Thoracic aorta (tissue), 2 donors: ENCODE measurements around the gene CMTM1. TPM values are rescaled to one million over a fixed set of nuclear protein-coding genes. Genes with fewer than 3 reads are reported as not detected.
A peak's percentile ranks its signal among the peaks of the same experiment; 100 is the strongest.

Experiments used
- ATAC-seq: fragments of 150-250 bp; one replicate; pipeline ENCODE4 v1.8.0; 2017; ENCODE audit warnings: low read depth; ENCODE audit not compliant: insufficient number of reproducible peaks, low FRiP score
- DNase-seq: peaks from one replicate; pipeline ENCODE4 v3.0.0-alpha.2; 2020; ENCODE audit warnings: low spot score
- H3K27ac ChIP-seq, 2 donors: fragments of 200-600 bp; sonication (generic); 1 replicate in 1 of 2; 2 replicates in 1 of 2; pipeline ENCODE4 v1.5.1; 2016; ENCODE audit warnings: mild to moderate bottlenecking in 2 of 2, moderate library complexity in 2 of 2
- H3K27me3 ChIP-seq: fragments of 200-600 bp; sonication (generic); replicated peaks from 2 replicates; pipeline ENCODE4 v1.6.0; 2016; ENCODE audit warnings: mild to moderate bottlenecking; ENCODE audit not compliant: insufficient read depth
- H3K36me3 ChIP-seq: fragments of 200-600 bp; sonication (generic); one replicate; pipeline ENCODE4 v1.5.1; 2016
- H3K4me1 ChIP-seq, 2 donors: fragments of 200-600 bp; sonication (generic); 1 replicate in 1 of 2; 2 replicates in 1 of 2; pipeline versions ENCODE4 v1.5.1 to v1.6.0; 2016; ENCODE audit warnings: low read depth in 2 of 2, mild to moderate bottlenecking in 1 of 2; ENCODE audit not compliant: control insufficient read depth in 1 of 2
- H3K4me3 ChIP-seq: fragments of 200-600 bp; sonication (generic); 2 replicates; pipeline ENCODE4 v1.5.1; 2016; ENCODE audit warnings: mild to moderate bottlenecking
- H3K9me3 ChIP-seq: fragments of 200-600 bp; sonication (generic); 2 replicates; pipeline ENCODE4 v1.5.1; 2016
- CTCF ChIP-seq: fragments of 200-600 bp; sonication (generic); IDR thresholded peaks from one replicate; pipeline ENCODE4 v1.5.1; 2019; ENCODE audit warnings: antibody characterized with exemption
- total RNA-seq, 2 donors: library from RNA; depleted of rRNA; stranded (reverse); fragments of >200 nt; gene quantifications; one replicate each; pipeline versions ENCODE4 v1.1.0 to v1.2.3, GENCODE V29; 2016

Gene CMTM1
- total RNA-seq, 2 donors from 2014 or later: 0.81 to 7.5 TPM

GRCh38 chr16:66616169-66616568 lies 49.9 kb downstream of the CMTM1 start:
- no peaks in the 10 kb centered on the region for H3K27me3 ChIP-seq
- no peaks in the 10 kb centered on the region for H3K9me3 ChIP-seq
- H3K36me3 ChIP-seq: peaks cover 2% of the 10 kb centered on the region
- no peak overlapping the region for H3K27ac ChIP-seq
- DNase-seq (no peak), ATAC-seq (no peak)
- TF ChIP-seq CTCF: no peak
- H3K4me3 ChIP-seq: no peak overlapping the region
- peaks cover 11 to 17% of the 10 kb centered on the region in 2 donors for H3K4me1 ChIP-seq

GRCh38 chr16:66616592-66616991 lies 50.4 kb downstream of the CMTM1 start:
- Histone ChIP-seq H3K4me3 (no peak overlapping the region), H3K9me3 (no peaks in the 10 kb centered on the region), H3K27ac (no peak overlapping the region), H3K4me1 (peaks cover 11 to 17% of the 10 kb centered on the region in 2 donors), H3K36me3 (peaks cover 2% of the 10 kb centered on the region), H3K27me3 (no peaks in the 10 kb centered on the region)
- ATAC-seq (no peak), DNase-seq (no peak)
- no peak for TF ChIP-seq CTCF

GRCh38 chr16:66617010-66617434 lies 50.8 kb downstream of the CMTM1 start:
- Histone ChIP-seq H3K36me3 (peaks cover under 1% of the 10 kb centered on the region), H3K9me3 (no peaks in the 10 kb centered on the region), H3K27ac (no peak overlapping the region), H3K4me3 (no peak overlapping the region), H3K27me3 (no peaks in the 10 kb centered on the region), H3K4me1 (peaks cover 11 to 17% of the 10 kb centered on the region in 2 donors)
- ATAC-seq: no peak
- no peak for DNase-seq
- TF ChIP-seq CTCF: no peak

GRCh38 chr16:66617728-66618127 lies 51.5 kb downstream of the CMTM1 start:
- Histone ChIP-seq H3K4me1 (peaks cover 11 to 17% of the 10 kb centered on the region in 2 donors), H3K4me3 (no peak overlapping the region), H3K36me3 (no peaks in the 10 kb centered on the region), H3K27ac (no peak overlapping the region), H3K9me3 (no peaks in the 10 kb centered on the region), H3K27me3 (no peaks in the 10 kb centered on the region)
- ATAC-seq (no peak), DNase-seq (no peak)
- TF ChIP-seq CTCF: no peak

- no peak for TF ChIP-seq CTCF
- no peaks in the 10 kb centered on the region for H3K27me3 ChIP-seq
- no peaks in the 10 kb centered on the region for H3K9me3 ChIP-seq
- no peak overlapping the region for H3K4me3 ChIP-seq
- H3K27ac ChIP-seq: peak overlapping the region; percentile 25 to 53
- peak; percentile 58 for ATAC-seq
- H3K4me1 ChIP-seq: peaks cover 11 to 17% of the 10 kb centered on the region in 2 donors
- no peaks in the 10 kb centered on the region for H3K36me3 ChIP-seq
- DNase-seq: peak; percentile 31
Measured at GRCh38 chr16:66618588-66619375, 52.5 kb downstream of the CMTM1 start.
